ENCODE measurements around the gene LAMC2. TPM values are rescaled to one million over a fixed set of nuclear protein-coding genes. Genes with fewer than 3 reads are reported as not detected.

Gene LAMC2
- total RNA-seq, 3 donors from 2014 or later: 0.03 TPM; not detected in 2

- peaks cover 7% of the 10 kb centered on the region for H3K27me3 Mint-ChIP-seq (ENCODE audit: low read depth)
- ATAC-seq: no peak
- no peak overlapping the region for H3K4me3 Mint-ChIP-seq
- H3K4me1 Mint-ChIP-seq (ENCODE audit: low read depth): no peaks in the 10 kb centered on the region
- no peaks in the 10 kb centered on the region for H3K36me3 Mint-ChIP-seq (ENCODE audit: insufficient read depth)
- DNase-seq: no peak
- H3K9me3 Mint-ChIP-seq: no peaks in the 10 kb centered on the region
Measured at GRCh38 chr1:183282101-183282855, 96.2 kb downstream of the LAMC2 start.

DNA sequence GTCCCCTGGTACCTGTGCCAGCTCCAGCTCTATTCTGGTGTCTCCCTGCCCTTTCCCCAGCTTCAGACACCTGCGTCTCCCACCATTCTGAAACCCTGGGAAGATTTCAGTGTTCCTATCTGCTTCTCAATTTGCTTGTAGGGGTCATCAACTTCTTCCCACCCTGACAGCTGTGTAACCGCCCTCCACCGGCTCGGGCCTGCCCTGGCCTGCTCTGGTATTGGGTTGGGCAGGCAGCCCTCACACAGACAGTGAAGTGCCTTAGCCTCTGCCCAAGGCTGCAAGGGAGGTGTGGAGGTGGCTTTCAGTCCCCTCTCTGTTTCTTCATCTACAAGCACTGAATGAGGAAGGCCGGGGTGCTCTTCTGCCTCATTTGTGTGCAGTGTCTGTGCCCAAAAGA is 97.2 kb downstream of the LAMC2 start:
- ATAC-seq (no peak), DNase-seq (no peak)
- no peak overlapping the region for H3K4me3 Mint-ChIP-seq
- H3K9me3 Mint-ChIP-seq: no peaks in the 10 kb centered on the region
- no peaks in the 10 kb centered on the region for H3K4me1 Mint-ChIP-seq (ENCODE audit: low read depth)
- no peaks in the 10 kb centered on the region for H3K36me3 Mint-ChIP-seq (ENCODE audit: insufficient read depth)
- H3K27me3 Mint-ChIP-seq (ENCODE audit: low read depth): peaks cover 7% of the 10 kb centered on the region

GRCh38 chr1:183284086-183284485 is 98.0 kb downstream of the LAMC2 start:
- ATAC-seq (no peak), DNase-seq (no peak)
- Mint-ChIP-seq H3K4me1 (ENCODE audit: low read depth) (no peaks in the 10 kb centered on the region), H3K4me3 (no peak overlapping the region), H3K36me3 (ENCODE audit: insufficient read depth) (no peaks in the 10 kb centered on the region), H3K27me3 (ENCODE audit: low read depth) (peaks cover 8% of the 10 kb centered on the region), H3K9me3 (no peaks in the 10 kb centered on the region)

GRCh38 chr1:183285256-183285655 is 99.2 kb downstream of the LAMC2 start:
- Mint-ChIP-seq H3K4me3 (no peak overlapping the region), H3K4me1 (ENCODE audit: low read depth) (no peaks in the 10 kb centered on the region), H3K27me3 (ENCODE audit: low read depth) (peaks cover 8% of the 10 kb centered on the region), H3K9me3 (no peaks in the 10 kb centered on the region), H3K36me3 (ENCODE audit: insufficient read depth) (no peaks in the 10 kb centered on the region)
- ATAC-seq: no peak
- no peak for DNase-seq

DNA sequence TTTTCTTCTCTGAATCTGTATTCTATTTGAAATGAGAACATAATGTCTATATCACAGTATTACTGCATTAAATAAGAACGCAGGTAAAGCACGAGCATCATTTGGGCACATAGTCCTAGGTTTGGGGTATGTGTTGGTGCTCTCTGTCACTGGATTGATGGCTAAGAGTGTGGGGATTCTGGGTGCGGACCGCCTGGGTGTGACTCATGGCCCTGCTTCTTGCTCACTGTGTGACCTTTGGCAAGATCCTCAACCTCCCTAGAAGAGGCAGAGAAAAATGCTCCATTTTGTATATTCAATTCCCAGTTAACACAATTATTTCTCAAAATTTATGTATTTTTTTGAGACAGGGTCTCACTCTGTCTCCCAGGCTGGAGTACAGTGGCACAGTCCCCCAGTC is 99.7 kb downstream of the LAMC2 start:
- H3K4me1 Mint-ChIP-seq (ENCODE audit: low read depth): no peaks in the 10 kb centered on the region

GRCh38 chr1:183287191-183287675 is 101.2 kb downstream of the LAMC2 start:
- no peaks in the 10 kb centered on the region for H3K4me1 Mint-ChIP-seq (ENCODE audit: low read depth)
- H3K4me3 Mint-ChIP-seq: no peak overlapping the region
- no peak for ATAC-seq
- DNase-seq: no peak
- H3K36me3 Mint-ChIP-seq (ENCODE audit: insufficient read depth): no peaks in the 10 kb centered on the region
- H3K27me3 Mint-ChIP-seq (ENCODE audit: low read depth): peaks cover 8% of the 10 kb centered on the region
- no peaks in the 10 kb centered on the region for H3K9me3 Mint-ChIP-seq

More for the DNA sequence above, 99.7 kb downstream of the LAMC2 start:
- peaks cover 8% of the 10 kb centered on the region for H3K27me3 Mint-ChIP-seq (ENCODE audit: low read depth)
- H3K4me3 Mint-ChIP-seq: no peak overlapping the region
- ATAC-seq: no peak
- no peaks in the 10 kb centered on the region for H3K36me3 Mint-ChIP-seq (ENCODE audit: insufficient read depth)
- no peak for DNase-seq
- H3K9me3 Mint-ChIP-seq: no peaks in the 10 kb centered on the region

GRCh38 chr1:183288583-183288982 is 102.5 kb downstream of the LAMC2 start:
- Mint-ChIP-seq H3K9me3 (no peaks in the 10 kb centered on the region), H3K27me3 (ENCODE audit: low read depth) (peaks cover 8% of the 10 kb centered on the region), H3K4me3 (no peak overlapping the region), H3K4me1 (ENCODE audit: low read depth) (no peaks in the 10 kb centered on the region), H3K36me3 (ENCODE audit: insufficient read depth) (no peaks in the 10 kb centered on the region)
- ATAC-seq (no peak), DNase-seq (no peak)

- H3K4me3 Mint-ChIP-seq: no peak overlapping the region
- H3K4me1 Mint-ChIP-seq (ENCODE audit: low read depth): no peaks in the 10 kb centered on the region
- H3K36me3 Mint-ChIP-seq (ENCODE audit: insufficient read depth): no peaks in the 10 kb centered on the region
- no peak for ATAC-seq
- H3K27me3 Mint-ChIP-seq (ENCODE audit: low read depth): peaks cover 8% of the 10 kb centered on the region
- DNase-seq: no peak
- H3K9me3 Mint-ChIP-seq: no peaks in the 10 kb centered on the region
Measured at GRCh38 chr1:183289051-183289496, 103.0 kb downstream of the LAMC2 start.

DNA sequence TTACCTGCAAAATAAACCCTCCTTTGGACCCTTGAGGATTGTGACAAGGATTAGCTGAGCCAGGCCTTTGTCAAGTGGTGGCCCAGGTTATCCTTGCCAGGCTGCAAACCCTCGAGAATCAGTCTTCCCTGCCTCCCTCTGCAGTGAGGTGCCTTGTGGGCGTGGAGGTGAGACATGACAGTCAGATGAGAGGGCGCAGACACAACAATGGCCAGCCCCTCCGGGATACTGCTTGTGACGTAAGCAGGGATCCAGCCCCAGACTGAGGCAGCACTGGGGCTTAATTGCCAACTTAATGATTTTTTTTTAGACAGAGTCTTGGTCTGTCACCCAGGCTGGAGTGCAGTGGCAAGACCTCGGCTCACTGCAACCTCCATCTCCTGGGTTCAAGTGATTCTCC is 104.6 kb downstream of the LAMC2 start:
- Mint-ChIP-seq H3K4me1 (ENCODE audit: low read depth) (no peaks in the 10 kb centered on the region), H3K4me3 (no peak overlapping the region), H3K36me3 (ENCODE audit: insufficient read depth) (no peaks in the 10 kb centered on the region), H3K9me3 (no peaks in the 10 kb centered on the region), H3K27me3 (ENCODE audit: low read depth) (peaks cover 6% of the 10 kb centered on the region)
- DNase-seq (no peak), ATAC-seq (no peak)

DNA sequence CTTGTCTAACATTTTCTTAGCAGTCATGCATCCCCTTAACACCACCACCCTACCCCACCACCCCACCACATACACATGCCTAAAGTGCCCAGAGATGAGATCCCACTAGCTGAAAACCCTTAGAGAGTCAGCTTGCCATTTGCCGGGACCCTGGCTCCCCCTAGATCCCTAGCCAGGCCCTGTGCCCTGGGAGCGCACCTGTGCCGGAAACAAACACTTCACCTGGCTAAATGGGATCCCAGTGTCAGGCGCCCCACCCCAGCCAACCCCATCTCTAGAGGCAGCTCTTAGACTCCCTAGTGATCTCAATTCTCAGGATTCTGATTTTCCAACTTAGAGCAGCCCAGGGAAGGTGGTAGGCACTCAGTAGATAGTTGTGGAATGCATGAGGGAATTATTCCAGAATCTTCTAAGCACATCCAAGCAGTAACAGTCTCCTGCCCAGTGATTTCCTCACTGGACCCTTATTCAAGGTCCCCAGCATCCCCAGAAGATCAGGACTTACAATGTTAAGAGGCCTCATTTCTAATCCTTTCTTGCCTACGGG is 105.2 kb downstream of the LAMC2 start:
- H3K27me3 Mint-ChIP-seq (ENCODE audit: low read depth): peaks cover 6% of the 10 kb centered on the region
- H3K9me3 Mint-ChIP-seq: no peaks in the 10 kb centered on the region
- no peaks in the 10 kb centered on the region for H3K36me3 Mint-ChIP-seq (ENCODE audit: insufficient read depth)
- H3K4me3 Mint-ChIP-seq: no peak overlapping the region
- ATAC-seq (no peak), DNase-seq (no peak)
- H3K4me1 Mint-ChIP-seq (ENCODE audit: low read depth): no peaks in the 10 kb centered on the region

- ATAC-seq (no peak), DNase-seq (no peak)
- no peaks in the 10 kb centered on the region for H3K9me3 Mint-ChIP-seq
- H3K36me3 Mint-ChIP-seq (ENCODE audit: insufficient read depth): no peaks in the 10 kb centered on the region
- peaks cover 6% of the 10 kb centered on the region for H3K27me3 Mint-ChIP-seq (ENCODE audit: low read depth)
- H3K4me1 Mint-ChIP-seq (ENCODE audit: low read depth): no peaks in the 10 kb centered on the region
- no peak overlapping the region for H3K4me3 Mint-ChIP-seq
Measured at GRCh38 chr1:183291802-183292514, 105.9 kb downstream of the LAMC2 start.

DNA sequence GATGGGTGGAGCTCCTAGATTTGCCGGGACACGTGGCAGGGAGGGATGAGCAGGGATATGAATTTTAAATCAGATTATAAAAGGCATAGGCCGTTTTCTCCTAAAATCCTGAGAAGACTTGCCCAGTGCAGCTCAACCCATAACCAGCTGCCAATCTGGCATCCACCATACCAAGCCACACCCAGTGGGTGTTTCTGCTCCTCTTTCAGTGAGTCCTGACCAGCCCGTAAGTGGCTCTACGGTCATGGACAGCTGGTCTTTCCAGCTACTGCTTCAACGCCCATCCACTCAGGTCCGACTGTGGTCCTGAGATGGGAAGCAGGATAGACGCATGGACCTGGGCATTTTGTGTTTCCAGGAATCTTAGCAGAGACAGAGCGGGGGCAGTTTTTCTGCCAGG is 107.2 kb downstream of the LAMC2 start:
- DNase-seq (no peak), ATAC-seq (no peak)
- no peaks in the 10 kb centered on the region for H3K9me3 Mint-ChIP-seq
- H3K36me3 Mint-ChIP-seq (ENCODE audit: insufficient read depth): no peaks in the 10 kb centered on the region
- H3K4me3 Mint-ChIP-seq: no peak overlapping the region
- peaks cover 6% of the 10 kb centered on the region for H3K27me3 Mint-ChIP-seq (ENCODE audit: low read depth)
- no peaks in the 10 kb centered on the region for H3K4me1 Mint-ChIP-seq (ENCODE audit: low read depth)

DNA sequence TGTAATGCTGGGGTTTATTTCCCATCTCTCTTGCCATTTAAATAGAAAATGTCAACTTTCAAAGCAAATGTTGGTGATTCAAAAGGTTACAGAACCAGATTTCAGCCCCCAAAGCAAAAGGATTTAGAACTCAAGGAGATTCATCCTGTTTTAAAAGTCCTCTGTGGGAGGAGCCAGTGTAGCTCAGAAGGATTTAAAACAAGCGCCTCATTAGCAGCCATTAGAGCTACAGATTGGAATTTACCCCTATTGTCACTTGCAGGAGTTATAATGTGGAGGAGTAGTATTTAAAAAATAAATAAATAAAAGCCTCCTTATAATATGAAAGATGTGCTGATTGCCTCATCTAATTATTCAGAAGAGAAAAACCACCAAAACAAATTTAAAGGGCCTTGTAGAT is 107.8 kb downstream of the LAMC2 start:
- Mint-ChIP-seq H3K36me3 (ENCODE audit: insufficient read depth) (no peaks in the 10 kb centered on the region), H3K4me1 (ENCODE audit: low read depth) (no peaks in the 10 kb centered on the region), H3K27me3 (ENCODE audit: low read depth) (peaks cover 3% of the 10 kb centered on the region), H3K9me3 (no peaks in the 10 kb centered on the region), H3K4me3 (no peak overlapping the region)
- DNase-seq (no peak), ATAC-seq (no peak)
